SU-DHL-6 (cell line): ENCODE measurements around the gene LUC7L2.

ENCODE experiments used
- CTCF ChIP-seq: fragments of 200-600 bp; sonication (generic); IDR thresholded peaks from one replicate; pipeline ENCODE4 v1.5.1; 2017; ENCODE audit warnings: antibody characterized with exemption, mild to moderate bottlenecking, low read length, moderate library complexity; ENCODE audit not compliant: insufficient read depth, poor library complexity, severe bottlenecking
- EZH2phosphoT487 ChIP-seq: fragments of 200-600 bp; sonication (generic), shearing (Covaris generic); conservative IDR thresholded peaks from 2 replicates; pipeline ENCODE4 v1.6.1; 2018; ENCODE audit warnings: mild to moderate bottlenecking, antibody characterized with exemption, low read length, moderate library complexity, mixed read lengths

- TF ChIP-seq CTCF: no peak
- no peak for TF ChIP-seq EZH2phosphoT487
These were observed 5.0 kb upstream of the LUC7L2 start for GRCh38 chr7:139354729-139355128.
